D341Med (cell line): ENCODE data around the gene FAM222A.

Source experiments
- DNase-seq: peaks from one replicate; pipeline ENCODE4 v3.0.0; 2012; ENCODE audit warnings: low spot score

FAM222A gene

DNA sequence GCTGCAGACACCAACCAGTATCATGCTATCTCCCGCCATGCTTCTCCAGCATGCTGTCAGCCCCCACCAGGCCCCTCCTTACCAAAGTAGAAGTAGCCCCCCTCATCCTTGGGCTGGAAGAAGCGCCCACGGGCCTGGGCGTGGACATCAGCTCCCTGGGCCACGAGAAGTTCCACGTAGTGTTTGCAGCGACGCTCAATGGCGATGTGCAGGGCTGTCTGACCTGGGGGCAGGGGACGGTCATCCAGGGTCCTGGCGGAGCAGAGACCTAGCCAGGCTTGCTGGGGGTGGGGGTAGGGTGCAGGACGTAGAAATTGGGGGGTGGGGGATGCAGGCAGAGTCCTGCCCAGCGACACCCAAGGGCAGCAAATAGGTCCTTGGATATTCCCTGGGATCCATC is 86.9 kb downstream of the FAM222A start:
- no peak for DNase-seq

DNA sequence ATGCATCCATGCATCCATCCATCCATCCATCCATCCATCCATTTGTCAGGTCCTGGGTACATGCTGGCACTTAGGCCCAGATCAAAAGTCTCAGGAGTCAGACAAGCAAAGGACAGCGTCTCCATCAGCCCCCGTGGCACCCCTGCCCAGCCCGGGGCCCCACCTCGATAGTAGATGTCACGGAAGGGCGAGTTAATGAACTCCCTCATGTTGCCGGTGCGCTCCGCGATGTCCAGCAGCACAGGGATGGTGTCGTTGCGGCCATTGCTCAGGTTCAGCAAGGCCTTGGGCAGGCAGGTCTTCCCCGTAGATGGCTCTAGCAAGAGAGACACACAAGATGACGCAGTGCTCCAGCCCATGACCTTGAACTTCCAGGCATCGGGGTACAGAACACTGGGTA is 89.2 kb downstream of the FAM222A start:
- DNase-seq: no peak

DNA sequence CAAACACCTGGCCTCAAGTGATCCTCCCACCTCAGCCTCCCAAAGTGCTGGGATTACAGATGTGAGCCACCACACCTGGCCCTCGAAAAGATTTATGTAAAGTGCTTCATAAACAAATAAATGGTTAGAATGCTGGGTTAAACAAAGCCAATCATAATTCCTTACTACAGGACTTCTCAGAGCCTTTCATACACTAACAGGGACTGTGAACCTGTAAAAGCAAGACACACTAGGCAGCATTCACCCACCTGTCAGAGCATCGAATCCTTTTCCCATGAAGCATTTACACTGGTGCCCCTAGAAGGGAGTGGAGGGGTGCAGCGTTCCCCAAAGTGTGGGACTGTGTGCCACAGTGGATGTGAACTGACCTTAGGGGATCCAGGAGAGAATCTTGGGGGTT is 90.1 kb downstream of the FAM222A start:
- no peak for DNase-seq

DNA sequence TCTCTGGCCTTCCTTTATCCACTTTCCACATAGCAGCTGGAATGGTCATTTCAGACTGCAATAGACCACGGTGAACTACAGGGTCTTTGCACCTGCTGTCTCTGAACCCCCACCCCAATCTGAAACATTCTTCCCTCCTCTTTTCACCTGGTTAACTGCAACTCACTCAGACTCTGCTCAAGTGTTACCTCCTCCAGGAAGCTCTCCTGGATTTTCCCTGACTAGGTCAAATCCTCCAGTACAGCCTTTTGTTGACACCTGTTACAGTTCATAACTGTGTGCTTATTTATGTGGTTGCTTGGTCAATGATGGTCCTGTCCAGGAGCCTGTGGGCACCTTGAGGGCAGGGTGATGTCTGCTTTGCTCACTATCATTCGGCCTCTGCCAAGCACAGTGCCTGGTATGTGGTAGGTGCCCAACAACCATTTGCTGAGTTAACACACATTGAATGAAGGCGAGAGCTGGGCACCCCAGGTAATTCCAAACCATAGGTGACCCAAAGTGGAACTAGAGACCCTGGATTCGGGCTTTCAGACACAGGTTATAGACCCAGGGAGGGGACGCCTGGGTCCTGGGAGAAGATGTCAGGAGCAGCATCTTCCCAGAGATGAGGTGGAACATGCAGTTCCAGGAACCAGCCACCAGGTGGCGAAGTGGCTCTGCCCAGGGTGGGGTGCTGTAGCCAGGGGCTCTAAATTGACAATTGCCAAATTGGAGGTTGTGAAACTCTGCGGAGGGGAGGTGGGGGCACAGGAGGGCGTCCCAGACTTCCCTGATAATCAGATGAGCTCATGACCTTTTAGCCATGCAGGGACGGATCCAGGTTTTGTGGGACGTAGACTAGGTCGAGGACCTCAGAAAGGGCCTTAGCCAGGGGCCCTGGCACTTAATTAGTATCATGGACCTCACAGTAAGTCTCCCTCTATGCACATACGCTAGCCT is 91.5 kb downstream of the FAM222A start:
- peak; percentile 91 for DNase-seq

DNA sequence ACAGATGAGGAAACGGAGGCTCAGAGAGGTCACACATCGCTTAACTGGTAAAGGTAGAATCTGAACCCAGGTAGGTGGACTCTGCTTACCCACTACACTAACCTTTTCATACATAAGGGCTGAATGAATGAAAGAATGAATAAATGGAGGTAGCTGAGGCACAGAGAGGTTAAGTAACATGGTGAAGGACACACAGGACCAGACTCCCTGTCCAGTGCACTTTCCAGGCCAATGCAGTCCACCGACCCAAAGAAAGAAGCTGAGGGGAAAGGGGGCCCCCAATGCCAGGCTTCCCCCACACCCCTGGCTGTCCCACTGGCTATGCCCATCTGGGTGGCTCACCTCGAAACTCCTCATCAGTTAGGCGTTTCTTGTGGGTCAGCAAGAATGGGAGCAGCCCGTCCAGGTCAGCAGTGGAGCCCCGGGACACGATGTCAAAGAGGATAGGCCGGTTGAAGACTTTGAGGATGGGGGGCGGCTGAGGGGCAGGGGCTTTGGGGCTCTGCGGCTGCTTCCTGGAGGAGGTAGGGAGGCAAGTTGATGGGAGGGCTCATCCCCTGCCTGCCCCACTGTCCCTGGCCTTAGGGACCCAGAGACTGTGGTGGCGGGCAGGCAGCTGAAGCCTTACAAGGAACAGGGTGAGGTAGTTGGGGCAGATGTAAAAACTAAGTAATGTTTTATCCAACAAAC is 94.5 kb downstream of the FAM222A start:
- DNase-seq: no peak

DNA sequence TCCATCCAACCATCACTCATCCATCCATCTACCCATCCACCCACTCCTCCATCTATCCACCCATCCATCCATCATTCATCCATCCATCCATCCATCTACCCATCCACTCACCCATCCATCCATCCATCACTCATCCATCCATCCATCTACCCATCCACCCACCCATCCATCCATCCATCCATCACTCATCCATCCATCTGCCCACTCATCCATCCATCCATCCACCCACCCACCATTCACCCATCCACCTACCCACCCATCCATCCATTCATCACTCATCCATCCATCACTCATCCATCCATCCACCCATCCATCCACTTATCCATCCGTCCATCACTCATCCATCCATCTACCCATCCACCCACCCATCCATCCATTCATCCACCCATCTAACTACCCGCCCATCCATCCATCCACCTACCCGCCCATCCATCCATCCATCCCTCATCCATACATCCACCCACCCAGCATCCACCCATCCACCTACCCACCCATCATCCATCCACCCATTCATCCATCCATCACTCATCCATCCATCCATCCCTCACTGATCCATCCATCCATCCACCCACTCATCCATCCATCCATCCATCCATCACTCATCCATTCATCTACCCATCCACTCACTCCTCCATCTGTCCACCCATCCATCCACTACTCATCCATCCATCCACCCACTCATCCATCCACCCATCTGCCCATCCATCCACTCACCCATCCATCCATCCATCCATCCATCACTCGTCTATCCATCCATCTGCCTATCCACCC is 95.4 kb downstream of the FAM222A start:
- no peak for DNase-seq

DNA sequence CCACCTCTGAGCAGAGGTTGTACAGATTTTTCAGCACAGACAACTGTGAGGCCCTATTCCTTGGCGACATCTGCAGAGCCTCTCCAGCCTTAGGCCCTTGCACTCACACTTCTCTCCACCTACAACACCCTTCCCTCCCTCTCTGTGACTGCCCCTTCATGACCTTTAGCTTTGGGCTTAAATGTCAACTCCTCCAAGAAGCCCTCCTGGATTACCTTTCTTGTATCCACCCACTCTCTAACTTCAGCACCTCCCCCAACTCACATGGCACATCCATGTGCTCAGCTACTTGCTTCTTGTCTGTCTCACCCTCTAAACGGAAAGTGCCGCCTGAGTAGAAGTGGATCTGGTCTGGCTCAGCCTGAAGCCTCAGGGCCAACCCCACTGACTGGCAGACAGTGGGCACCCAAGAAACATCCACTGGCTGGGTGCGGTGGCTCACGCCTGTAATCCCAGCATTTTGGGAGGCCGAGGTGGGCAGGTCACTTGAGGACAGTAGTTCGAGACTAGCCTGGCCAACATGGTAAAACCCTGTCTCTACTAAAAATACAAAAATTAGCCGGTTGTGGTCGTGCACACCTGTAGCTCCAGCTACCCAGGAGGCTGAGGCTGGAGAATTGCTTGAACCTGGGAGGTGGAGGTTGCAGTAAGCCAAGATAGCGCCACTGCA is 97.5 kb downstream of the FAM222A start:
- no peak for DNase-seq

DNA sequence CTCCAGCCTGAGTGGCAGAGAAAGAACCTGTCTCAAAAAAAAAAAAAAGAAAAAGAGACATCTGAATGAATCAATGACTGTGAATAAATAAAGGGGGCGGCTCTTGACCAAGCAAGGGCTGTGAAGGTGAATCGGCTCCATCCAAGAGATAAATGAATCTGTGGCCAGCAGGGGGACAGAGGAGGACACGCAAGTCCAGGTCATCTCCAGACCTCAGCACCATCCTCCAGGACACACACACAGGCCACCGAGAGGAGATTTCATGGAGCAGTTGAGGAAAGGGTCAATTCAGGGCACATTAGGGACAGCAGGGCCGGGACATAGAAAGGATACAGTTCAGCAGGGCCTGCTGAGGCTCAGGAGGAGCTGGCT is 98.0 kb downstream of the FAM222A start:
- DNase-seq: no peak

DNA sequence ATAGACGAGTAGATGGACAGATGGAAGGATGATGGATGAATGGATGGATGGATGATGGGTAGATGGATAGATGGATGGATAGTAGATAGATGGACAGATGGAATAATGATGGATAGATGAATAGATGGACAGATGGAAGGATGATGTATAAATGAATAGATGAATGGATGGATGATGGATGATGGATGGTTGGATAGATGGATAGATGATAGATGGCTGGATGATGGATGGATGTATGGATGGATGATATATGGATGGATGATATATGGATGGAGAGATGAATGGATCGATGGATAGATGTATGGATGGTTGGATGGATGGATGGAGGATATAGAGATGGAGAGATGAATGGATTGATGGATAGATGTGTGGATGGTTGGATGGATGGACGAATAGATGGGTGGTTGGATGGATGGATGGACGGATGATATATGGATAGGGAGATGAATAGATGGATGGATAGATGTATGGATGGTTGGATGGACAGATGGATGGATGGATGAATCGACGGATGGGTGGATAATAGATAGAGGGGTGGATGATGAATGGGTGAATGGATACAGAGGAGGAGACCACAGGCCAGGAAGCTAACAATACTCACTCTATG is 100.3 kb downstream of the FAM222A start:
- no peak for DNase-seq

DNA sequence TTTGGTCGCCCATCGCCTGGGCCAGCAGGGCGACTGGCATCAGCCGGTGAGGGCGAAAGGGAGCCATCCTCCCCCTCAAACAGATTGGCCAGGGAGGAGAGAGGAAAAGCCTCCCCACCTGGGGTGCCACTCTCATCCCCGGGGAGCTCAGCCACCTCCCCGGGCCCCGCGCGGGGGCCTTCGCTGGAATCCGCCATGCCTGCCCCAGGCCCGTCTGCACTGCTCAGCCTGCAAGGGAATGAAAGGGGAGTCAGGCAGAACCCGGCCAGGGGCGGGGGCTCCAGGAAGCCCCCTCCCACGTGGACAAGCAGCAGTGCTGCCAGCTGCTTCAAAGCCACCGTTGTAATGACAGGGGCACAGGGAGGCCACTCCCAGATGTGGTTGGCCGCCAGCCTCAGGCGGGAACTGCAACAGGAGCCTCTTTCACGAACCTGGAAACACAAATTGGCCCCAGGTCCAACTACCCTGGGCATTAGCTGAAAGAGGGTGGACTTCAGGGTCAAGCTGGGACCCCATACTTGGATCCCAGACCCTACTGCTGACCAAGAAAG is 101.0 kb downstream of the FAM222A start:
- DNase-seq: no peak

DNA sequence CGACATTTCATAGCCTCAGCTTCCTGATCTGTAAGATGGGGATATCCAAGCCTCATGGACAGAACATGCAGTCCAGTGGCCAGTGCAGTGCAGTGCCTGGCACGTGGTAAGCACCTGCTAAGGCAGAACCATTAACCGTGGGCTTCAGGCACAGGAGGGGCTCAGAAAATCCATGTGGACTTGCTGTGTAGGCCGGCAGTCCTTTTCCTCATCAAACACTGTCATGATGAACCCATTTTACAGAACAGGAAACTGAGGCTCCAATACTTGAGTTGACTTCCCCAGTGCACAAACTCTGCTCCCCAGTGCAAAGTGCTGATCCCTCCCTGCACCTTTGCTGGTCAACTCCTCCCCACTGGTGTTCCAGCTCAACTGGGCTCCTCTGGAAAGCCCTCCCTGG is 101.6 kb downstream of the FAM222A start:
- DNase-seq: no peak

DNA sequence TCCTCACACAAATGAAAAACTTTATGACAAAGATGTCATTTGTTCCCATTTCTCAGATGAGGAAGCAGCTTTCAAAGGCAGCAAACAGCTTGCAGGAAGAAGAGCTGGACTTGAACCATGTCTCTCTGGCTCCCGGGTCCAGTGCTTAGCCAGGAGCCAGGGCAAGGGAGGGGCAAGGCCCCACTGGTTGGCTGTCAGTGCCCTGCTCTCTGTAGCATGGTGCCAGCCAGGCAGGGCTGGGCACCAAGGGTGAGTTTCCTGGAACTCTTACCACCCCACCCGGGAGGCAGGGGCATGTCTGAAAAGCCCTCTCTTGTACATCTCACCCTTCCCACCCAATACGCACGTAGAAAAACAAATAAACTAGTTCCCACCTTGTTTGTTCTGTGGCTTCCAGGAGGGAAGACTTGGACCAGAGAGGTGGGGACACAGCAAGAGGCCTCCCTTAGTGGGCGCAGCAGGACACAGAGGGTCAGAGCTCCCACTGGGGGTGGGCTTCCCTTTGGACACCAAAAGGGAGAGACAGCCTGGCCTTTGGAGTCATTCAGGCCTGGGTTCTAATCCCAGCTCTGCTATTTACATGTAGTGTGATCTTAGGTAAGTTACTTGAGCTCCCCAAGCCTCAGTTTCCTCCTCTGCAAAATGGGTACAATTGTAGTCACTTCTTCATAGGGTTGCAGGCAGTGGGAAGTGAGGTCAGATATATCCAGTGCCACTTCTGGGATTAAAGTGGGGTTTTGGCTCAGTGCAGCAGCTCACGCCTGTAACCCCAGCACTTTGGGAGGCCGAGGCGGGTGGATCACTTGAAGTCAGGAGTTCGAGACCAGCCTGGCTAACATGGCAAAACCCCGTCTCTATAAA is 102.4 kb downstream of the FAM222A start:
- DNase-seq: no peak

DNA sequence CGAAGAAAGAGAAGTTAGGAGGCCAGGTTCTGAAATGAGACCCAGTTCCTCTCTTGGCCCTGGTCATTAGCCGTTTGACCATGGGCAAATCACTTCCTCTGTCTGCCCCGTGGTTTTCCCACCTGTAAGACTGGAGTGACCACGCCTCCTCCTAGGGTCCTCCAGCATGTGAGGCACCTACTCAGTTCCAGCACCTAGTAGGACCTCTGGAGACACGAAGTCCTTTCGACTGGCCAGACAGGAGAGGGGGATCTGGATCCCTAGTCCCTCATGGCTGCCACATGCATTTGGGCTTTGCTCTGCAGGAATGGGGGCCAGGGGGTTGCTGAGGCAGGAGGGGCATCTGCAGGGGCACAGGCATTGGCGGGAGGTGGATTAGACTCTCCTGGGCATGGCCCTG is 103.2 kb downstream of the FAM222A start:
- DNase-seq: no peak

DNA sequence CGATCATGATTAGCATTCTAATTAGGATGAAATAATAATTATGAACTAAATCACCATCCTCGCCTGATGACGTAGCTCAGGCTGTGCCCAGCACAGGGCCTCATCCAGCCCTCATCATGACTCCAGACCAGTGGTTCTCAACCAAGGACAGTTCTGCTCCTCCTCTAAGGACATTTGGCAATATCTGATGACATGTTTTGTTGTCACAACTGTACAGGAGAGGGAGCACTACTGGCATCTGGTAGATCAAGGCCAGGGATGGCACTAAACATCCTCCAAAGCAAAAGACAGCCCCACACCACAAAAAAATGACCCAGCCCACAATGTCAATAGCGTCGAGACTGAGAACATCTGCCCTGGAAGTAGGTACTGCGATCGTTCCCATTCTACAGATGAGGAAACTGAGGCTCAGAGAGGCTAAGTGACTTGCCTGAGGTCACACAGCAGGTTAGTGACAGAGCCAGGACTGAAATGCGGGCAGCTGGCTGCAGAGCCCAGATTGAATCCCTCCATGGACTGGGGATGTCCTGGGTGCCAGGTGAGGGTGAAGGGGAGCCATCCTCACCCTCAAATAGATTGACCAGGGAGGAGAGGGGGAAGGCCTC is 104.1 kb downstream of the FAM222A start:
- DNase-seq: no peak

DNA sequence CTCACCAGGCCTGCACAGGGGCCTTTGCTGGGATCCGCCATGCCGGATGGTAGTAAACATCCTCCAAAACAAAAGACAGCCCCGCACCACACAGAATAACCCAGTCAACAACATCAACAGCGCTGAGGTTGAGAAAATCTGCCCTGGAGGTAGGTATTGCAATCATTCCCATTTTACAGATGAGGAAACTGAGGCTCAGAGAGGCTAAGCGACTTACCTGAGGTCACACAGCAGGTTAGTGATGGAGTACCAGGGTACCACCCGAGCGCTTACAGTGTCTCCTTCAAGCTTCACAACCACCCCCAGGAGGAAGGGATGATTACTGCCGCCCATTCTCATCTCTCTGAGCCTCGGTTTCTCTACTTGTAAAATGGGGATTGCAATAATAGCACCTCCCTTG is 104.6 kb downstream of the FAM222A start:
- no peak for DNase-seq

DNA sequence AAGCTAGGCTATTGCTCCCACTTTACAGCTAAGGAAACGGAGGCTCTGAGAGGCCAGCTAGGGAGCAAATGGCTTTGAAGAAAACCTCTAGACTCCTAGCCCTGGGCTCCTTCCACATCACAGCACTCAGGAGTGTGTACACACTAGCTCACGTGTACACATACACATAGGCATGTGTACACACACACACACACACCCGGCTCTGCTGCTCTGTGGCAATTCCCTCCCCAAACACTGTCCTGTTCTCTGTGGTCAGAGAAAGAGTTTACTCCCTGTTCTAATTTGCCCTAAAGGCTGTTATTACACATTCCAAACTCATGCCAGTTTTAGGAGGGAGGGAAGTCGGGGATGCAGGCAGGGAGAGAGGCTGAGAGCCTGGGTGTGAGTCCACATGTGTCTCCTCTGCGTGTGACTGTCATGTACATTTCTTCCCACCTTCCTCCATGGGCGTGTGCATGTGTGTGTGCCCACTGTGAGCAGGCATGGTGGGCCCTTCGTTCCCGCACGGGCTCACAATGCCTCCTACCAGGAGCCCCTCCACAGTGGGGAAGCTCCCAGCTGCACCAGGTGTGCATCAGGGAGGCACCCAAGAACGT is 105.4 kb downstream of the FAM222A start:
- DNase-seq: no peak
